ENCODE data around the gene PTPRB. TPM values are rescaled to one million over a fixed set of nuclear protein-coding genes. Genes with fewer than 3 reads are reported as not detected.

Gene PTPRB
- total and polyA plus RNA-seq, 7 experiments from 2014 or later, result 0.16 to 0.24 TPM; not detected in 5

- peaks cover 0 to 2% (median 0%) of the 10 kb centered on the region in 11 donors for H3K9me3 Mint-ChIP-seq
- intact Hi-C loops (cut with micrococcal nuclease), result no loop called here
- Histone ChIP-seq H3K36me3 (ENCODE audit: control insufficient read depth in 2 of 3, insufficient read depth in 3 of 3, low read length in 3 of 3) (no peaks in the 10 kb centered on the region), H3K4me1 (ENCODE audit: control insufficient read depth in 2 of 2, insufficient read depth in 2 of 2, low read length in 2 of 2) (no peaks in the 10 kb centered on the region), H3K27ac (ENCODE audit: low read depth, low read length) (no peak overlapping the region), H3K9me3 (ENCODE audit: control insufficient read depth in 2 of 3, low read length in 3 of 3) (no peaks in the 10 kb centered on the region), H3K27me3 (ENCODE audit: control insufficient read depth in 2 of 2, insufficient read depth in 2 of 2, low read length in 2 of 2) (no peaks in the 10 kb centered on the region), H3K4me3 (ENCODE audit: low read length) (no peak overlapping the region)
- DNase-seq (no peak), ATAC-seq (no peak)
- no peak overlapping the region for H3K4me3 Mint-ChIP-seq
- H3K27ac Mint-ChIP-seq, result no peak overlapping the region
- ChIA-PET POLR2A (no interaction called here), CTCF (no interaction called here)
- H3K27me3 Mint-ChIP-seq, result peaks cover 0 to 9% (median 4%) of the 10 kb centered on the region in 5 donors
- no peaks in the 10 kb centered on the region for H3K36me3 Mint-ChIP-seq
- H3K4me1 Mint-ChIP-seq, result peaks cover 0 to 3% (median 0%) of the 10 kb centered on the region in 7 donors
These were observed 29.1 kb upstream of the PTPRB start for GRCh38 chr12:70666364-70666763.

GRCh38 chr12:70664465-70664881, 27.2 kb upstream of the PTPRB start:
- H3K4me1 Mint-ChIP-seq, result peaks cover 0 to 3% (median 0%) of the 10 kb centered on the region in 7 donors
- intact Hi-C loops (cut with micrococcal nuclease), result no loop called here
- Histone ChIP-seq H3K27me3 (ENCODE audit: control insufficient read depth in 2 of 2, insufficient read depth in 2 of 2, low read length in 2 of 2) (no peaks in the 10 kb centered on the region), H3K9me3 (ENCODE audit: control insufficient read depth in 2 of 3, low read length in 3 of 3) (no peaks in the 10 kb centered on the region), H3K4me3 (ENCODE audit: low read length) (no peak overlapping the region), H3K27ac (ENCODE audit: low read depth, low read length) (no peak overlapping the region), H3K4me1 (ENCODE audit: control insufficient read depth in 2 of 2, insufficient read depth in 2 of 2, low read length in 2 of 2) (no peaks in the 10 kb centered on the region), H3K36me3 (ENCODE audit: control insufficient read depth in 2 of 3, insufficient read depth in 3 of 3, low read length in 3 of 3) (no peaks in the 10 kb centered on the region)
- no peak overlapping the region for H3K27ac Mint-ChIP-seq
- ATAC-seq (no peak), DNase-seq (no peak)
- no peaks in the 10 kb centered on the region for H3K36me3 Mint-ChIP-seq
- peaks cover 0 to 2% (median 0%) of the 10 kb centered on the region in 11 donors for H3K9me3 Mint-ChIP-seq
- CTCF ChIA-PET, result no interaction called here
- POLR2A ChIA-PET, result no interaction called here
- peaks cover 0 to 9% (median 4%) of the 10 kb centered on the region in 5 donors for H3K27me3 Mint-ChIP-seq
- H3K4me3 Mint-ChIP-seq, result no peak overlapping the region

GRCh38 chr12:70663838-70664237, 26.6 kb upstream of the PTPRB start:
- H3K36me3 ChIP-seq (ENCODE audit: control insufficient read depth in 2 of 3, insufficient read depth in 3 of 3, low read length in 3 of 3), result no peaks in the 10 kb centered on the region
- H3K27ac Mint-ChIP-seq, result no peak overlapping the region
- DNase-seq, result no peak
- peaks cover 0 to 3% (median 0%) of the 10 kb centered on the region in 7 donors for H3K4me1 Mint-ChIP-seq
- peaks cover 0 to 4% (median 0%) of the 10 kb centered on the region in 11 donors for H3K9me3 Mint-ChIP-seq
- ATAC-seq, result no peak
- POLR2A ChIA-PET, result no interaction called here
- H3K27ac ChIP-seq (ENCODE audit: low read depth, low read length), result no peak overlapping the region
- CTCF ChIA-PET, result no interaction called here
- no peak overlapping the region for H3K4me3 Mint-ChIP-seq
- intact Hi-C loops (cut with micrococcal nuclease), result no loop called here
- peaks cover 0 to 5% (median 4%) of the 10 kb centered on the region in 5 donors for H3K27me3 Mint-ChIP-seq
- H3K36me3 Mint-ChIP-seq, result no peaks in the 10 kb centered on the region
- H3K27me3 ChIP-seq (ENCODE audit: control insufficient read depth in 2 of 2, insufficient read depth in 2 of 2, low read length in 2 of 2), result no peaks in the 10 kb centered on the region
- H3K9me3 ChIP-seq (ENCODE audit: control insufficient read depth in 2 of 3, low read length in 3 of 3), result no peaks in the 10 kb centered on the region
- H3K4me3 ChIP-seq (ENCODE audit: low read length), result no peak overlapping the region
- no peaks in the 10 kb centered on the region for H3K4me1 ChIP-seq (ENCODE audit: control insufficient read depth in 2 of 2, insufficient read depth in 2 of 2, low read length in 2 of 2)

GRCh38 chr12:70661466-70662161, 24.4 kb upstream of the PTPRB start:
- ChIA-PET POLR2A (no interaction called here), CTCF (no interaction called here)
- intact Hi-C loops (cut with micrococcal nuclease), result no loop called here
- Mint-ChIP-seq H3K27me3 (peaks cover 0 to 5% (median 0%) of the 10 kb centered on the region in 5 donors), H3K27ac (no peak overlapping the region), H3K4me3 (no peak overlapping the region), H3K9me3 (peaks cover 0 to 3% (median 0%) of the 10 kb centered on the region in 11 donors), H3K36me3 (no peaks in the 10 kb centered on the region), H3K4me1 (peaks cover 0 to 3% (median 0%) of the 10 kb centered on the region in 7 donors)
- Histone ChIP-seq H3K27ac (ENCODE audit: low read depth, low read length) (no peak overlapping the region), H3K9me3 (ENCODE audit: control insufficient read depth in 2 of 3, low read length in 3 of 3) (no peaks in the 10 kb centered on the region), H3K27me3 (ENCODE audit: control insufficient read depth in 2 of 2, insufficient read depth in 2 of 2, low read length in 2 of 2) (no peaks in the 10 kb centered on the region), H3K36me3 (ENCODE audit: control insufficient read depth in 2 of 3, insufficient read depth in 3 of 3, low read length in 3 of 3) (no peaks in the 10 kb centered on the region), H3K4me1 (ENCODE audit: control insufficient read depth in 2 of 2, insufficient read depth in 2 of 2, low read length in 2 of 2) (no peaks in the 10 kb centered on the region), H3K4me3 (ENCODE audit: low read length) (no peak overlapping the region)
- ATAC-seq (no peak), DNase-seq (no peak)

GRCh38 chr12:70660620-70661219, 23.5 kb upstream of the PTPRB start:
- Mint-ChIP-seq H3K36me3 (no peaks in the 10 kb centered on the region), H3K27ac (no peak overlapping the region), H3K4me1 (peaks cover 0 to 3% (median 0%) of the 10 kb centered on the region in 7 donors), H3K4me3 (no peak overlapping the region), H3K9me3 (peaks cover 0 to 2% (median 0%) of the 10 kb centered on the region in 11 donors), H3K27me3 (peaks cover 0 to 5% (median 0%) of the 10 kb centered on the region in 5 donors)
- ATAC-seq (peak; percentile 53), DNase-seq (no peak)
- ChIA-PET POLR2A (no interaction called here), CTCF (no interaction called here)
- Histone ChIP-seq H3K36me3 (ENCODE audit: control insufficient read depth in 2 of 3, insufficient read depth in 3 of 3, low read length in 3 of 3) (no peaks in the 10 kb centered on the region), H3K4me1 (ENCODE audit: control insufficient read depth in 2 of 2, insufficient read depth in 2 of 2, low read length in 2 of 2) (no peaks in the 10 kb centered on the region), H3K9me3 (ENCODE audit: control insufficient read depth in 2 of 3, low read length in 3 of 3) (no peaks in the 10 kb centered on the region), H3K27me3 (ENCODE audit: control insufficient read depth in 2 of 2, insufficient read depth in 2 of 2, low read length in 2 of 2) (no peaks in the 10 kb centered on the region), H3K27ac (ENCODE audit: low read depth, low read length) (no peak overlapping the region), H3K4me3 (ENCODE audit: low read length) (no peak overlapping the region)
- intact Hi-C loops (cut with micrococcal nuclease), result no loop called here

GRCh38 chr12:70660002-70660604, 22.9 kb upstream of the PTPRB start:
- no peak overlapping the region for H3K27ac ChIP-seq (ENCODE audit: low read depth, low read length)
- CTCF ChIA-PET, result no interaction called here

More at GRCh38 chr12:70660002-70660604, 22.9 kb upstream of the PTPRB start:
- H3K4me3 Mint-ChIP-seq, result no peak overlapping the region
- no peaks in the 10 kb centered on the region for H3K27me3 ChIP-seq (ENCODE audit: control insufficient read depth in 2 of 2, insufficient read depth in 2 of 2, low read length in 2 of 2)
- peaks cover 0 to 5% (median 0%) of the 10 kb centered on the region in 5 donors for H3K27me3 Mint-ChIP-seq
- H3K27ac Mint-ChIP-seq, result no peak overlapping the region
- H3K4me1 ChIP-seq (ENCODE audit: control insufficient read depth in 2 of 2, insufficient read depth in 2 of 2, low read length in 2 of 2), result no peaks in the 10 kb centered on the region
- H3K4me1 Mint-ChIP-seq, result peaks cover 0 to 3% (median 0%) of the 10 kb centered on the region in 7 donors
- POLR2A ChIA-PET, result no interaction called here
- H3K9me3 Mint-ChIP-seq, result peaks cover 0 to 4% (median 0%) of the 10 kb centered on the region in 11 donors
- H3K4me3 ChIP-seq (ENCODE audit: low read length), result no peak overlapping the region
- H3K36me3 ChIP-seq (ENCODE audit: control insufficient read depth in 2 of 3, insufficient read depth in 3 of 3, low read length in 3 of 3), result no peaks in the 10 kb centered on the region
- H3K9me3 ChIP-seq (ENCODE audit: control insufficient read depth in 2 of 3, low read length in 3 of 3), result no peaks in the 10 kb centered on the region
- intact Hi-C loops (cut with micrococcal nuclease), result no loop called here
- DNase-seq (no peak), ATAC-seq (no peak)
- H3K36me3 Mint-ChIP-seq, result no peaks in the 10 kb centered on the region
